ENCODE results near the gene AATF. TPM values are rescaled to one million over a fixed set of nuclear protein-coding genes. Genes with fewer than 3 reads are reported as not detected.

Gene AATF
- total RNA-seq, 1 donor from 2014 or later, result 38.5 TPM

DNA sequence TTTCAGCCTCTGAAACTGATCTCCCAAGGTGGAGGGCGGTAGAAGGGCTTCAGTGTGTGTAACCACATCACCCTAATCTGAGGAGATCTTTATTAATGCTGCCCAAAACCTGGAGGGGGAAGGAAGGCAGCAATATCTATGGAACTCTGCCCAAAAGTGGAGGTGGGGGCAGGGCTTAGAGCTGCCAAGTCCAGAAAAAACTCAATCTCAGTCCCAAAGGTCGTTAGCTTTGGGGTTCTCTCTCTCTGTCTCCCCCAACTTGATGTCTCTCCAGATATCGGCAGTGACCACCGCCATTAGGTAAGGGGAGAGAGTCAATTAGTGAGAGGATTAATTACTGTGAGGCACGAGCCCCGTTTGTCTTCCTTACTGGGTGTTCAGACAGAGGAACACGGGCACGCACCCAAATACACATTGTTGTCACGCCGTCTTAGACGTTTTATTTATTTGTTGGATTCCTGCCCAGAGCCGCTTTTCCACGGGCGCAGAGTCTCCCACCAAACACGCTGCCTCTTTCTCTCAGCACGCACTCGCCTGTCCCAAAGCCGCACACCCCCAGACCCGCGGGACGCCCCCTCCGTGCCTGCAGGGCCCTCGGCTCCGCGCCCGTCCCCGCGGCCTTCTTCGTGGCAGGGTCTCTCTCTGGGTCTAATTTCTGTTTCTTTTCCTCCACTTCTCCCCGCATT is 16.9 kb upstream of the AATF start:
- TF ChIP-seq, protein P1, sequence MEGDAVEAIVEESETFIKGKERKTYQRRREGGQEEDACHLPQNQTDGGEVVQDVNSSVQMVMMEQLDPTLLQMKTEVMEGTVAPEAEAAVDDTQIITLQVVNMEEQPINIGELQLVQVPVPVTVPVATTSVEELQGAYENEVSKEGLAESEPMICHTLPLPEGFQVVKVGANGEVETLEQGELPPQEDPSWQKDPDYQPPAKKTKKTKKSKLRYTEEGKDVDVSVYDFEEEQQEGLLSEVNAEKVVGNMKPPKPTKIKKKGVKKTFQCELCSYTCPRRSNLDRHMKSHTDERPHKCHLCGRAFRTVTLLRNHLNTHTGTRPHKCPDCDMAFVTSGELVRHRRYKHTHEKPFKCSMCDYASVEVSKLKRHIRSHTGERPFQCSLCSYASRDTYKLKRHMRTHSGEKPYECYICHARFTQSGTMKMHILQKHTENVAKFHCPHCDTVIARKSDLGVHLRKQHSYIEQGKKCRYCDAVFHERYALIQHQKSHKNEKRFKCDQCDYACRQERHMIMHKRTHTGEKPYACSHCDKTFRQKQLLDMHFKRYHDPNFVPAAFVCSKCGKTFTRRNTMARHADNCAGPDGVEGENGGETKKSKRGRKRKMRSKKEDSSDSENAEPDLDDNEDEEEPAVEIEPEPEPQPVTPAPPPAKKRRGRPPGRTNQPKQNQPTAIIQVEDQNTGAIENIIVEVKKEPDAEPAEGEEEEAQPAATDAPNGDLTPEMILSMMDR (IDR thresholded peaks at IDR 0.05), result no peak
- H3K36me3 Mint-ChIP-seq (ENCODE audit: low read depth), result no peaks in the 10 kb centered on the region
- H3K4me1 Mint-ChIP-seq (ENCODE audit: low read depth), result peaks cover 28% of the 10 kb centered on the region
- no peak for DNase-seq (ENCODE audit: low spot score)
- H3K9me3 Mint-ChIP-seq (ENCODE audit: low read depth), result no peaks in the 10 kb centered on the region
- H3K27me3 Mint-ChIP-seq (ENCODE audit: low read depth), result peaks cover 79% of the 10 kb centered on the region
- no peak overlapping the region for H3K27ac Mint-ChIP-seq (ENCODE audit: unreplicated experiment)
- H3K4me3 Mint-ChIP-seq (ENCODE audit: unreplicated experiment), result peak overlapping the region; percentile 50

DNA sequence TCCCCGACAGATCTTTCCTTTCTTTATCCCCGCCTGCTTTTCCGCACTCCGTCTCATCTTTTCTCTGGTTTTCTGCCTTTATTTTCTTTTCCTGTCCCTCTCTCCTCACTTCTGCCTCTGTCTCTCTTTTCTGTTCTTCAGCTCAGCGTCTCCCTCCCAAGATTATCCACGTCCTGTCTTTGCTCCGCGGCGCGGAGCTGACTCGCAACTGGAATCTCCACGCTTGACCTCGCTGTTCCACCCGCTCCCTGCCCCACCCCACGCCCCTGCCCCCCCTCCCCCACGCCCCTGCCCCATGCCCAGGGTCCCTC is 16.4 kb upstream of the AATF start:
- TF ChIP-seq, protein P1 (IDR thresholded peaks at IDR 0.05), result no peak
- no peaks in the 10 kb centered on the region for H3K9me3 Mint-ChIP-seq (ENCODE audit: low read depth)
- no peak overlapping the region for H3K27ac Mint-ChIP-seq (ENCODE audit: unreplicated experiment)
- peaks cover 33% of the 10 kb centered on the region for H3K4me1 Mint-ChIP-seq (ENCODE audit: low read depth)
- peak overlapping the region; percentile 50 for H3K4me3 Mint-ChIP-seq (ENCODE audit: unreplicated experiment)
- peaks cover 83% of the 10 kb centered on the region for H3K27me3 Mint-ChIP-seq (ENCODE audit: low read depth)
- H3K36me3 Mint-ChIP-seq (ENCODE audit: low read depth), result no peaks in the 10 kb centered on the region
- no peak for DNase-seq (ENCODE audit: low spot score)

- Mint-ChIP-seq H3K36me3 (ENCODE audit: low read depth) (no peaks in the 10 kb centered on the region), H3K9me3 (ENCODE audit: low read depth) (no peaks in the 10 kb centered on the region), H3K27ac (ENCODE audit: unreplicated experiment) (no peak overlapping the region), H3K4me3 (ENCODE audit: unreplicated experiment) (no peak overlapping the region), H3K4me1 (ENCODE audit: low read depth) (peaks cover 37% of the 10 kb centered on the region), H3K27me3 (ENCODE audit: low read depth) (peaks cover 83% of the 10 kb centered on the region)
- no peak for DNase-seq (ENCODE audit: low spot score)
- TF ChIP-seq, protein P1 (IDR thresholded peaks at IDR 0.05), result no peak
These were observed 15.9 kb upstream of the AATF start for GRCh38 chr17:36932694-36933511.

DNA sequence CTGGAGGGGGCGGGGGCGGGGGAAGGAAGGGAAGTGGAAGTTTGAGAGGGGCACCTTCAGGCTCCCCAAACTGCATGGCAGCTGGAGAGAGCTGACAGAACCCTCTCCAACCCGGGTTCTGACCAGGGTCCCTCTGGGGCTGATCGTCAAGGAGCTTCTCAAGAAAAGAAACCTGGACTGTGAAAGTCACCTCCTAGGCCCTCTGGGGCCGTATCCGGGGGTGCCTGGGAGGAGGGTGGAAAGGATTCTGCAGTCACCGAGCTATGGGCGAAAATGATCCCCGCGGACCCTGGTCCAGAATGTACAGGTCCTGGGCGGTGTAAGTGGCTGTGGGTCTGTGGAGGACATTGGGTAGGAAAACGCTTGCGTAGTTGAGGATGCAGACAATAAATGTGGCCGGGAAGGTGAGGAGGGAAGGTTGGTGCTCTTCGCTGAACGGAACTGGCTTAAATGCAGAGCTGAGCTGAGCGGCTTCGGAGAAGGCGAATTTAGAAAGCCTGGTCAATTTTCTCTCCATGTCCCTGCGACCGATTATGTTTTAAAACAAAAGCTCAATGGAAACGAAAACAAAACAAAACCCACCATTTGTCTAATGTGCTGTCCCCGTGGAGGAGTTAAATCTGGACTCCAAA is 15.1 kb upstream of the AATF start:
- TF ChIP-seq, protein P1 (IDR thresholded peaks at IDR 0.05), result no peak
- no peak overlapping the region for H3K27ac Mint-ChIP-seq (ENCODE audit: unreplicated experiment)
- H3K4me1 Mint-ChIP-seq (ENCODE audit: low read depth), result peaks cover 41% of the 10 kb centered on the region
- no peaks in the 10 kb centered on the region for H3K9me3 Mint-ChIP-seq (ENCODE audit: low read depth)
- no peak for DNase-seq (ENCODE audit: low spot score)
- H3K36me3 Mint-ChIP-seq (ENCODE audit: low read depth), result no peaks in the 10 kb centered on the region
- peaks cover 83% of the 10 kb centered on the region for H3K27me3 Mint-ChIP-seq (ENCODE audit: low read depth)
- H3K4me3 Mint-ChIP-seq (ENCODE audit: unreplicated experiment), result no peak overlapping the region

- H3K36me3 Mint-ChIP-seq (ENCODE audit: low read depth), result no peaks in the 10 kb centered on the region
- H3K27ac Mint-ChIP-seq (ENCODE audit: unreplicated experiment), result no peak overlapping the region
- no peak overlapping the region for H3K4me3 Mint-ChIP-seq (ENCODE audit: unreplicated experiment)
- H3K4me1 Mint-ChIP-seq (ENCODE audit: low read depth), result peaks cover 47% of the 10 kb centered on the region
- no peaks in the 10 kb centered on the region for H3K9me3 Mint-ChIP-seq (ENCODE audit: low read depth)
- TF ChIP-seq, protein P1 (IDR thresholded peaks at IDR 0.05), result peak; percentile 15
- H3K27me3 Mint-ChIP-seq (ENCODE audit: low read depth), result peaks cover 83% of the 10 kb centered on the region
- no peak for DNase-seq (ENCODE audit: low spot score)
These were observed 14.5 kb upstream of the AATF start for GRCh38 chr17:36934144-36934691.

Data from chondrocyte (in vitro differentiated cells).